Stomach (tissue), 4 donors: ENCODE data around the gene NSF.

Experiments used
- EP300 ChIP-seq: sonication (generic); formaldehyde crosslinking; IDR thresholded peaks from one replicate; pipeline ENCODE4 v1.6.1; 2017; ENCODE audit warnings: antibody characterized with exemption
- POLR2A ChIP-seq, 4 donors: fragments of 450-650 bp; IDR thresholded peaks; one replicate each; pipeline ENCODE4 v1.6.1; 2016; ENCODE audit warnings: antibody characterized with exemption in 4 of 4, control low read depth in 2 of 4, mild to moderate bottlenecking in 1 of 4, moderate library complexity in 1 of 4
- TF ChIP-seq, protein P1 (sequence below), 7 experiments: fragments of 450-650 bp in 4 of 7; fragments of 200-600 bp in 3 of 7; sonication (generic) in 3 of 7; IDR thresholded peaks; one replicate each; pipeline ENCODE4 v1.5.1; 2016 to 2019; ENCODE audit warnings: antibody characterized with exemption in 7 of 7, control low read depth in 2 of 7, mild to moderate bottlenecking in 1 of 7

- TF ChIP-seq EP300 (no peak), POLR2A (IDR thresholded peaks at IDR 0.05) (no peak)
- TF ChIP-seq, protein P1, sequence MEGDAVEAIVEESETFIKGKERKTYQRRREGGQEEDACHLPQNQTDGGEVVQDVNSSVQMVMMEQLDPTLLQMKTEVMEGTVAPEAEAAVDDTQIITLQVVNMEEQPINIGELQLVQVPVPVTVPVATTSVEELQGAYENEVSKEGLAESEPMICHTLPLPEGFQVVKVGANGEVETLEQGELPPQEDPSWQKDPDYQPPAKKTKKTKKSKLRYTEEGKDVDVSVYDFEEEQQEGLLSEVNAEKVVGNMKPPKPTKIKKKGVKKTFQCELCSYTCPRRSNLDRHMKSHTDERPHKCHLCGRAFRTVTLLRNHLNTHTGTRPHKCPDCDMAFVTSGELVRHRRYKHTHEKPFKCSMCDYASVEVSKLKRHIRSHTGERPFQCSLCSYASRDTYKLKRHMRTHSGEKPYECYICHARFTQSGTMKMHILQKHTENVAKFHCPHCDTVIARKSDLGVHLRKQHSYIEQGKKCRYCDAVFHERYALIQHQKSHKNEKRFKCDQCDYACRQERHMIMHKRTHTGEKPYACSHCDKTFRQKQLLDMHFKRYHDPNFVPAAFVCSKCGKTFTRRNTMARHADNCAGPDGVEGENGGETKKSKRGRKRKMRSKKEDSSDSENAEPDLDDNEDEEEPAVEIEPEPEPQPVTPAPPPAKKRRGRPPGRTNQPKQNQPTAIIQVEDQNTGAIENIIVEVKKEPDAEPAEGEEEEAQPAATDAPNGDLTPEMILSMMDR (IDR thresholded peaks at IDR 0.05), result no peak
Observed at GRCh38 chr17:46739982-46740381, 149.5 kb downstream of the NSF start.
